IMR-90 (cell line): ENCODE results near the gene ANKH. TPM values are rescaled to one million over a fixed set of nuclear protein-coding genes. Genes with fewer than 3 reads are reported as not detected.

Experiments used
- ATAC-seq: fragments of 200-7000 bp; cut with Tn5 transposase; 2 replicates; pipeline ENCODE4 v1.9.1; 2020; ENCODE audit warnings: low read depth, mild to moderate bottlenecking, moderate library complexity
- BruUV-seq: library from RNA; stranded (reverse); fragments of 400-500 nt; replicated peaks from 2 replicates; lab custom pipeline; 2021; lab: Mats Ljungman, UMichigan
- CTCF ChIA-PET: fragments of 300-600 bp; formaldehyde crosslinking; extraction: SDS; loops from one replicate; lab custom pipeline; 2021; ENCODE audit warnings: antibody characterized with exemption; lab: Yijun Ruan, JAX
- POLR2A ChIA-PET: fragments of 300-600 bp; sonication (Branson Sonifier 250); formaldehyde crosslinking; loops from one replicate; lab custom pipeline; 2022; ENCODE audit warnings: antibody characterized with exemption; ENCODE audit not compliant: unreplicated experiment; lab: Charles Lee
- DNase-seq: peaks from one replicate; pipeline ENCODE4 v3.0.0; 2013
- H2AFZ ChIP-seq: replicated peaks from 2 replicates; pipeline ENCODE3; 2013; ENCODE audit warnings: low read length, mild to moderate bottlenecking; ENCODE audit not compliant: poor library complexity
- H2AK5ac ChIP-seq: 2 replicates; pipeline ENCODE4 v1.6.1; 2013; ENCODE audit warnings: low read depth, low read length, inconsistent platforms
- H2AK9ac ChIP-seq: replicated peaks from 2 replicates; pipeline ENCODE3; 2013; ENCODE audit warnings: mild to moderate bottlenecking, low read depth, low read length, moderate library complexity; ENCODE audit not compliant: poor library complexity
- H2BK120ac ChIP-seq: 2 replicates; pipeline ENCODE4 v1.6.1; 2013; ENCODE audit warnings: low read depth, low read length, inconsistent platforms
- H2BK15ac ChIP-seq: 3 replicates; pipeline ENCODE4 v1.6.1; 2013; ENCODE audit warnings: low read depth, low read length, inconsistent platforms
- H2BK20ac ChIP-seq: 2 replicates; pipeline ENCODE4 v1.6.1; 2013; ENCODE audit warnings: low read depth, mild to moderate bottlenecking, inconsistent platforms, low read length, moderate library complexity
- H2BK5ac ChIP-seq: 2 replicates; pipeline ENCODE4 v1.6.1; 2013; ENCODE audit warnings: mild to moderate bottlenecking, low read depth, low read length, inconsistent platforms; ENCODE audit not compliant: poor library complexity, severe bottlenecking
- H3K14ac ChIP-seq: replicated peaks from 2 replicates; pipeline ENCODE4 v1.6.1; 2013; ENCODE audit warnings: low read depth, low read length, inconsistent platforms
- H3K18ac ChIP-seq: 2 replicates; pipeline ENCODE4 v1.6.1; 2013; ENCODE audit warnings: low read depth, low read length, control low read depth
- H3K23ac ChIP-seq: 2 replicates; pipeline ENCODE4 v1.6.1; 2013; ENCODE audit warnings: low read depth, low read length, inconsistent platforms
- H3K27ac ChIP-seq: 2 replicates; pipeline ENCODE4 v1.5.1; 2013; ENCODE audit warnings: mild to moderate bottlenecking, control low read depth, low read length; ENCODE audit not compliant: insufficient read depth
- H3K27me3 ChIP-seq: 2 replicates; pipeline ENCODE4 v1.6.1; 2013; ENCODE audit warnings: low read length; ENCODE audit not compliant: control insufficient read depth, insufficient read depth
- H3K36me3 ChIP-seq: 2 replicates; pipeline ENCODE4 v1.6.1; 2013; ENCODE audit warnings: low read length, mixed read lengths; ENCODE audit not compliant: control insufficient read depth, insufficient read depth
- H3K4ac ChIP-seq: 2 replicates; pipeline ENCODE4 v1.6.1; 2013; ENCODE audit warnings: low read depth, low read length, inconsistent platforms
- H3K4me1 ChIP-seq: 2 replicates; pipeline ENCODE4 v1.6.1; 2013; ENCODE audit warnings: low read length, mixed read lengths; ENCODE audit not compliant: control insufficient read depth, insufficient read depth
- H3K4me2 ChIP-seq: 2 replicates; pipeline ENCODE4 v1.6.1; 2013; ENCODE audit warnings: low read depth, mild to moderate bottlenecking, control low read depth, low read length, moderate library complexity
- H3K4me3 ChIP-seq: 2 replicates; pipeline ENCODE4 v1.5.1; 2013; ENCODE audit warnings: low read depth, mild to moderate bottlenecking, control low read depth, low read length, moderate library complexity; ENCODE audit not compliant: insufficient read depth
- H3K56ac ChIP-seq: 2 replicates; pipeline ENCODE4 v1.6.1; 2013; ENCODE audit warnings: low read length, inconsistent platforms; ENCODE audit not compliant: insufficient read depth; ENCODE audit errors: extremely low read depth
- H3K79me1 ChIP-seq, 2 experiments: 2 replicates each; pipeline ENCODE4 v1.6.1; 2013; ENCODE audit warnings: low read length in 2 of 2, inconsistent platforms in 1 of 2, low read depth in 1 of 2
- H3K9ac ChIP-seq: 2 replicates; pipeline ENCODE4 v1.6.1; 2013; ENCODE audit warnings: low read depth, low read length, control low read depth
- H3K9me1 ChIP-seq: 2 replicates; pipeline ENCODE4 v1.6.1; 2013; ENCODE audit warnings: low read length, inconsistent platforms; ENCODE audit not compliant: insufficient read depth
- H3K9me3 ChIP-seq: 2 replicates; pipeline ENCODE4 v1.6.1; 2013; ENCODE audit warnings: low read length; ENCODE audit not compliant: control insufficient read depth, insufficient read depth
- H4K20me1 ChIP-seq: 2 replicates; pipeline ENCODE4 v1.6.1; 2013; ENCODE audit warnings: low read length, inconsistent platforms; ENCODE audit not compliant: insufficient read depth
- H4K5ac ChIP-seq: 2 replicates; pipeline ENCODE4 v1.6.1; 2013; ENCODE audit warnings: mild to moderate bottlenecking, low read depth, low read length, control low read depth
- H4K8ac ChIP-seq, 2 experiments: 2 replicates each; pipeline ENCODE4 v1.6.1; 2013; ENCODE audit warnings: low read depth in 2 of 2, low read length in 2 of 2, control low read depth in 1 of 2, inconsistent platforms in 1 of 2
- H4K91ac ChIP-seq: 2 replicates; pipeline ENCODE4 v1.6.1; 2013; ENCODE audit warnings: low read depth, low read length, inconsistent platforms; ENCODE audit not compliant: insufficient read depth
- CEBPB ChIP-seq: IDR thresholded peaks from 2 replicates; pipeline ENCODE4 v1.6.1; 2012; ENCODE audit warnings: low read depth, low read length, improper control_type of control experiment
- CHD1 ChIP-seq: IDR thresholded peaks from 2 replicates; pipeline ENCODE4 v1.6.1; 2012; ENCODE audit warnings: low read depth, low read length, improper control_type of control experiment
- CTCF ChIP-seq: conservative IDR thresholded peaks from 2 replicates; pipeline ENCODE4 v1.5.1; 2012; ENCODE audit warnings: mild to moderate bottlenecking, low read depth, low read length, improper control_type of control experiment
- ELK1 ChIP-seq: fragments of 150-350 bp; IDR thresholded peaks from 2 replicates; pipeline ENCODE4 v1.6.1; 2016; ENCODE audit warnings: low read depth, mild to moderate bottlenecking, low read length, moderate library complexity, borderline replicate concordance
- FOS ChIP-seq: fragments of 150-350 bp; IDR thresholded peaks from 2 replicates; pipeline ENCODE4 v1.6.1; 2016; ENCODE audit warnings: low read depth, low read length
- MAFK ChIP-seq: IDR thresholded peaks from 2 replicates; pipeline ENCODE4 v1.6.1; 2012; ENCODE audit warnings: low read depth, low read length, improper control_type of control experiment
- MAZ ChIP-seq: IDR thresholded peaks from 2 replicates; pipeline ENCODE4 v1.6.1; 2012; ENCODE audit warnings: low read depth, mild to moderate bottlenecking, low read length, improper control_type of control experiment, moderate library complexity, borderline replicate concordance
- MXI1 ChIP-seq: IDR thresholded peaks from 2 replicates; pipeline ENCODE4 v1.6.1; 2012; ENCODE audit warnings: low read depth, mild to moderate bottlenecking, low read length, moderate library complexity, borderline replicate concordance
- NFE2L2 ChIP-seq: fragments of 150-350 bp; IDR thresholded peaks from 2 replicates; pipeline ENCODE4 v1.6.1; 2016; ENCODE audit warnings: low read depth, mild to moderate bottlenecking, low read length
- POLR2A ChIP-seq: IDR thresholded peaks from 2 replicates; pipeline ENCODE4 v1.6.1; 2012; ENCODE audit warnings: mild to moderate bottlenecking, low read depth, low read length
- RAD21 ChIP-seq: IDR thresholded peaks from 2 replicates; pipeline ENCODE4 v1.6.1; 2012; ENCODE audit warnings: low read length, improper control_type of control experiment
- RCOR1 ChIP-seq: IDR thresholded peaks from 2 replicates; pipeline ENCODE4 v1.6.1; 2012; ENCODE audit warnings: mild to moderate bottlenecking, low read length, improper control_type of control experiment; ENCODE audit not compliant: insufficient replicate concordance
- SMC3 ChIP-seq: fragments of 150-350 bp; IDR thresholded peaks from 2 replicates; pipeline ENCODE4 v1.6.1; 2016; ENCODE audit warnings: low read depth, mild to moderate bottlenecking, antibody characterized with exemption, low read length, moderate library complexity
- USF2 ChIP-seq: fragments of 150-350 bp; IDR thresholded peaks from 2 replicates; pipeline ENCODE4 v1.6.1; 2017; ENCODE audit warnings: mild to moderate bottlenecking, antibody characterized with exemption, low read length, low read depth
- WGBS, 2 experiments: methylation state at CpG; one replicate each; pipeline versions ENCODE4 v1.1.5 to v1.1.7; 2013; ENCODE audit warnings: missing lambda C conversion rate in 2 of 2; ENCODE audit not compliant: insufficient read length in 1 of 2; ENCODE audit errors: extremely low coverage in 2 of 2; 5-methylcytosine and 5-hydroxymethylcytosine counted together
- dilution Hi-C: fragments of 300-500 bp; cut with HindIII; formaldehyde crosslinking; loops from one replicate; pipeline ENCODE4 v1.14.3; 2018; ENCODE audit warnings: low sequenced_read_pairs; ENCODE audit not compliant: unreplicated experiment
- in situ Hi-C: fragments of 300-500 bp; cut with MboI; formaldehyde crosslinking; loops from 3 replicates; pipeline ENCODE4 v1.14.3; 2019; ENCODE audit warnings: low sequenced_read_pairs, inconsistent platforms, mixed read lengths
- intact Hi-C: fragments of 100-400 bp; cut with micrococcal nuclease; formaldehyde crosslinking; loops from 2 replicates; pipeline ENCODE4 v1.10.0; 2022
- polyA plus RNA-seq, 3 experiments: library from polyadenylated mRNA; depleted of rRNA; stranded (reverse); fragments of >200 nt; gene quantifications; 2 replicates each; pipeline ENCODE4 v1.2.3, GENCODE V29; 2012; ENCODE audit warnings: low replicate concordance in 1 of 3
- total RNA-seq: library from RNA; depleted of rRNA; stranded (reverse); fragments of >200 nt; gene quantifications from 2 replicates; pipeline ENCODE4 v1.2.3, GENCODE V29; 2012

ANKH gene
- total and polyA plus RNA-seq, 2 of the 4 experiments (the other 2 are of a cell fraction), result 5.2 to 17.2 TPM

GRCh38 chr5:14730881-14731280 lies 140.7 kb downstream of the ANKH start:
- ChIA-PET POLR2A (no interaction called here), CTCF (interaction anchor here (2.2 kb wide), 1 partner anchor 272 kb away, joined by 6 read pairs; no protein-coding TSS in a partner anchor)
- Histone ChIP-seq H3K14ac (no peak overlapping the region), H3K4me1 (peaks cover 9% of the 10 kb centered on the region), H4K20me1 (no peaks in the 10 kb centered on the region), H4K5ac (no peak overlapping the region), H2BK20ac (no peak overlapping the region), H3K27ac (no peak overlapping the region), H4K91ac (no peak overlapping the region), H3K27me3 (no peaks in the 10 kb centered on the region), H2BK5ac (no peak overlapping the region), H3K23ac (no peak overlapping the region), H3K56ac (no peak overlapping the region), H3K4me3 (no peak overlapping the region), H3K9ac (no peak overlapping the region), H3K18ac (no peak overlapping the region), H2BK15ac (no peak overlapping the region), H2AFZ (no peak overlapping the region), H3K9me3 (no peaks in the 10 kb centered on the region), H3K4me2 (no peak overlapping the region), H3K9me1 (peaks cover 10% of the 10 kb centered on the region), H2BK120ac (no peak overlapping the region), H3K79me1 (peaks cover 0 to 7% of the 10 kb centered on the region in 2 experiments; a peak in 1 of 4 replicates), H2AK5ac (no peak overlapping the region), H4K8ac (no peak overlapping the region), H2AK9ac (no peak overlapping the region), H3K36me3 (no peaks in the 10 kb centered on the region), H3K4ac (no peak overlapping the region)
- DNase-seq, result no peak
- no TSS peak for BruUV-seq
- ATAC-seq, result no peak
- 87% methylated on average over 3 of the region's 15 CpGs; no CpG with 5 or more reads in 1 of the 2 experiments for WGBS, 2 experiments
- intact Hi-C loops, result no loop called here
- in situ Hi-C loops, result no loop called here
- TF ChIP-seq CHD1 (no peak), FOS (no peak), MAFK (no peak), MXI1 (no peak), MAZ (no peak), RAD21 (no peak), NFE2L2 (no peak), POLR2A (no peak), USF2 (no peak), ELK1 (no peak), CTCF (no peak), RCOR1 (no peak), SMC3 (no peak), CEBPB (no peak)
- dilution Hi-C loops, result no loop called here
